ENCODE results near the gene ADCY1. TPM values are rescaled to one million over a fixed set of nuclear protein-coding genes. Genes with fewer than 3 reads are reported as not detected.

Gene ADCY1
- total and polyA plus RNA-seq, 8 donors, result 0.55 to 2.8 (median 2.5) TPM

DNA sequence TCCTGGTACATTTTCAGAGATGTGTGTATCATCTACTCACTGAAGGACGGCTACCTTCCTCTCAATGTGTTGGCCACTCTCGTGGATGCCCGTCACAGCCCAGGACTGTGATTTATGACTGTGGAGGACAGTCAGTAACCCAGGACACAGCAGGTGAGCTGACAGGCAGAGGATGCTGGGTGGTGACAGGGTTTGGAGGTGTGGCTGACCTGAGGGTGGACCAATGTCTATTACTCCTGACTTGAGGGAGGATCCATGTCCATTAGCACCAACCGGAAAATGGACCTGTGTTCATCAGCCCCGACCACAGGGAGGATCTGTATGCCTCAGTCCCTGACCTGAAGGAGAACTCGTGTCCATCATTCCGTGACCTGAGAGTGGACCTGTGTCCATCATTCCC is 96.1 kb downstream of the ADCY1 start:
- Histone ChIP-seq H3K9me3 (no peaks in the 10 kb centered on the region), H3K27ac (no peak overlapping the region), H3K36me3 (no peaks in the 10 kb centered on the region), H3K4me3 (no peak overlapping the region), H3K4me1 (no peaks in the 10 kb centered on the region), H3K27me3 (no peaks in the 10 kb centered on the region)
- DNase-seq (no peak), ATAC-seq (no peak)
- TF ChIP-seq, protein P1, sequence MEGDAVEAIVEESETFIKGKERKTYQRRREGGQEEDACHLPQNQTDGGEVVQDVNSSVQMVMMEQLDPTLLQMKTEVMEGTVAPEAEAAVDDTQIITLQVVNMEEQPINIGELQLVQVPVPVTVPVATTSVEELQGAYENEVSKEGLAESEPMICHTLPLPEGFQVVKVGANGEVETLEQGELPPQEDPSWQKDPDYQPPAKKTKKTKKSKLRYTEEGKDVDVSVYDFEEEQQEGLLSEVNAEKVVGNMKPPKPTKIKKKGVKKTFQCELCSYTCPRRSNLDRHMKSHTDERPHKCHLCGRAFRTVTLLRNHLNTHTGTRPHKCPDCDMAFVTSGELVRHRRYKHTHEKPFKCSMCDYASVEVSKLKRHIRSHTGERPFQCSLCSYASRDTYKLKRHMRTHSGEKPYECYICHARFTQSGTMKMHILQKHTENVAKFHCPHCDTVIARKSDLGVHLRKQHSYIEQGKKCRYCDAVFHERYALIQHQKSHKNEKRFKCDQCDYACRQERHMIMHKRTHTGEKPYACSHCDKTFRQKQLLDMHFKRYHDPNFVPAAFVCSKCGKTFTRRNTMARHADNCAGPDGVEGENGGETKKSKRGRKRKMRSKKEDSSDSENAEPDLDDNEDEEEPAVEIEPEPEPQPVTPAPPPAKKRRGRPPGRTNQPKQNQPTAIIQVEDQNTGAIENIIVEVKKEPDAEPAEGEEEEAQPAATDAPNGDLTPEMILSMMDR (IDR thresholded peaks at IDR 0.05), result no peak
- intact Hi-C loops (cut with DNase I), result no loop called here

DNA sequence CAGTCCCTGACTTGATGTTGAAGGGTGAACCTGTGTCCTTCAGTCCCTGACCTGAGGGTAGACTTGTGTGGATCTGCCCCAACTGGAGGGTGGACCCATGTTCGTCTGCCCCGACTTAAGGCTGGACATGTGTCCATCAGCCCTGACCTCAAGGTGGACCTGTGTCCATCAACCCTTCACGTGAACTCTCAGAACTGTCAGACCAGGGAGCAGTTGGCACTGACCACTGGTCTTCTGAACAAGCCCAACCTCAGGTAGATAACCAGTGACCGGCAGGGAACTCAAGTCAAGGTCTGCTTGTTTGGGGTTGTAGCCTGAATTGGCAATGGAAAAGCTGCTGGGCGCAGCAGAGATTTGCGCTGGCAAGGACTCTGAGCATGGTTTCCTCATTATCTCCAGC is 96.5 kb downstream of the ADCY1 start:
- intact Hi-C loops (cut with DNase I), result no loop called here
- Histone ChIP-seq H3K4me1 (no peaks in the 10 kb centered on the region), H3K27me3 (no peaks in the 10 kb centered on the region), H3K4me3 (no peak overlapping the region), H3K27ac (no peak overlapping the region), H3K9me3 (no peaks in the 10 kb centered on the region), H3K36me3 (no peaks in the 10 kb centered on the region)
- DNase-seq (no peak), ATAC-seq (no peak)
- TF ChIP-seq, protein P1 (IDR thresholded peaks at IDR 0.05), result no peak

DNA sequence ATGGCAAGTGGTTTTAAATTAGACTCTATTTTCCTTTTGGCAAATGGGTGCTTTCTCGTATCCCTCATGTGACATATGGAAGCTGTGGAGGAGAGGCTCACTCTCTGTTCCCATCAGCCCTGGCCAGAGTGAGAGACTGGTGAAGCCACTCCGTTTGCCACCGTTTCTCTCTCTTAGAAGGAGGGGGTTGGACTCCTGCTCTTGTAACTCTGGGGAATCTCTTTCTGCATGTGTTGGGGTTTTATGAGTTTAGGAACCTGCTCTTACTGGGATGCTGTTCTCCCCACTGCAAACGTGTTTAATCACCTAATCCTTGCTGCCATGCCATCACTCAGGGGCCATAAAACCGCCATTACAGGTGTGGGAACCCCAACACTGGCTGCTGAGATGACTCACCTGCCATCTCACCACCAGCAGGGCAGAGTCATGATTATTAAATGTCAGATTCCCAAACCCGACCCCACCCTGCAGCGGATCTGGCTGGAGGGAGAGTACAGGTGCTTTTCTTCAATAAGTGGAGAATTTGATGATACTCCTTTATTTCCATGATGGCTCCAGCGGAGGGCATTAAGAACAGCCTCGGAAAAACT is 103.2 kb downstream of the ADCY1 start:
- TF ChIP-seq, protein P1 (IDR thresholded peaks at IDR 0.05), result no peak
- intact Hi-C loops (cut with DNase I), result no loop called here

DNA sequence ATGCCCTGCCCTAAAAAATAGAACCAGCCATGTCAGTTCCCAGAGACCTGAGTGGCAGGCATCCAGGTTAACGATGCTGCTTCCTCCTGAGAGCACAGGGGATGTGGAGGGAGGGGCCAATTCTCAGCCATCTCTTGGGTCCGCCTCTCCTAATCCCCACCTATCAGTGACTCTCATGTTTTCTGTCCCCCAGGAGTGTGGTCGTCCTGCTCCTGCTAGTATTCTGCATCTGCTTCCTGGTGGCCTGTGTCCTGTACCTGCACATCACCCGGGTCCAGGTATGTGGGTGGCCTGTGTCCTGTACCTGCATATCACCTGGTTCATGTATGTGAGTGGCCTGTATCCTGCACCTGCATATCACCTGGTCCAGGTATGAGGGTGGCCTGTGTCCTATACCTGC is 105.3 kb downstream of the ADCY1 start:
- intact Hi-C loops (cut with DNase I), result no loop called here
- H3K4me1 ChIP-seq, result no peaks in the 10 kb centered on the region
- ATAC-seq, result no peak
- DNase-seq, result no peak
- no peak overlapping the region for H3K4me3 ChIP-seq
- H3K36me3 ChIP-seq, result no peaks in the 10 kb centered on the region
- no peaks in the 10 kb centered on the region for H3K27me3 ChIP-seq
- TF ChIP-seq, protein P1 (IDR thresholded peaks at IDR 0.05), result no peak
- H3K27ac ChIP-seq, result no peak overlapping the region
- no peaks in the 10 kb centered on the region for H3K9me3 ChIP-seq

More for the DNA sequence above, 103.2 kb downstream of the ADCY1 start:
- no peaks in the 10 kb centered on the region for H3K27me3 ChIP-seq
- H3K9me3 ChIP-seq, result no peaks in the 10 kb centered on the region
- no peak overlapping the region for H3K27ac ChIP-seq
- no peak overlapping the region for H3K4me3 ChIP-seq
- H3K36me3 ChIP-seq, result no peaks in the 10 kb centered on the region
- ATAC-seq (no peak), DNase-seq (no peak)
- no peaks in the 10 kb centered on the region for H3K4me1 ChIP-seq

DNA sequence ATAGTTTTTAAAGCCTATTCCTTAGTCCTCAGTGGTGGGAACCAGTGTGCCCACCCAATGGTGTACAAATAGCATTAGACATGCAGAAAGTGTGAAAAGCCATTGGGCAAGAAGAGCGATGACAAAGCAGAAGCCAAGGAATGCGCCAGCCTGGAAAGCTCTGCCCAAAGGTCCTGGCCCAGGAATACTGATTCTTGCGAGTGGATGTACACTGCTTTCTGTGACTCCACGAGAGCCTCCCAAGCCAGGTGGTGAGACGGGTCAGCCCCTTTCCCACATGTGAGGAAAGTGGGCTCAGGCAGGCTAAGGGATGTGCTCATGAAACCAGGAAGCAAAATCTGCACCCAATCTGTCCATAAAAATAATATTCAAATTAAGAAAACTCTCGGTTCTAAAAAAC is 106.6 kb downstream of the ADCY1 start:
- no peaks in the 10 kb centered on the region for H3K36me3 ChIP-seq
- H3K27me3 ChIP-seq, result no peaks in the 10 kb centered on the region
- intact Hi-C loops (cut with DNase I), result no loop called here
- ATAC-seq, result no peak
- no peaks in the 10 kb centered on the region for H3K4me1 ChIP-seq
- H3K4me3 ChIP-seq, result no peak overlapping the region
- no peak for DNase-seq
- H3K27ac ChIP-seq, result no peak overlapping the region
- TF ChIP-seq, protein P1 (IDR thresholded peaks at IDR 0.05), result no peak
- H3K9me3 ChIP-seq, result no peaks in the 10 kb centered on the region
